CD4-positive, alpha-beta T cell (primary cell): ENCODE measurements around the gene SPTLC1. TPM values are rescaled to one million over a fixed set of nuclear protein-coding genes. Genes with fewer than 3 reads are reported as not detected.
"Not testable (repeated sequence)": the region's sequence is repeated elsewhere in the genome, so short reads cannot be mapped to it uniquely, and the experiment has no call there.

ENCODE experiments used
- ATAC-seq: fragments of 200-7000 bp; cut with Tn5 transposase; one replicate; pipeline ENCODE4 v1.10.0; 2022; ENCODE audit warnings: mild to moderate bottlenecking; ENCODE audit not compliant: poor library complexity
- CTCF ChIA-PET: fragments of 350-600 bp; sonication (Branson Sonifier 250); formaldehyde crosslinking; loops from one replicate; lab custom pipeline; 2021; ENCODE audit warnings: antibody characterized with exemption, inconsistent platforms; lab: Charles Lee
- POLR2A ChIA-PET: fragments of 350-600 bp; sonication (Branson Sonifier 250); formaldehyde crosslinking; loops from one replicate; lab custom pipeline; 2021; ENCODE audit warnings: antibody characterized with exemption, inconsistent platforms; lab: Charles Lee
- DNase-seq, 14 experiments: peaks; one replicate each; pipeline ENCODE4 v3.0.0-alpha.2; 2013 to 2020; ENCODE audit warnings: mixed read lengths in 2 of 14
- H3K27ac ChIP-seq, 2 donors: one replicate each; pipeline versions ENCODE4 v1.5.1 to v1.7.0; 2013; ENCODE audit warnings: low read length in 2 of 2, low read depth in 1 of 2, mild to moderate bottlenecking in 1 of 2
- H3K27me3 ChIP-seq, 2 experiments: 1 replicate in 1 of 2; 2 replicates in 1 of 2; pipeline versions ENCODE4 v1.6.1 to v1.7.0; 2013; ENCODE audit warnings: low read length in 2 of 2, control low read depth in 1 of 2, mild to moderate bottlenecking in 1 of 2, moderate library complexity in 1 of 2; ENCODE audit not compliant: insufficient read depth in 2 of 2, control insufficient read depth in 1 of 2
- H3K36me3 ChIP-seq: one replicate; pipeline ENCODE4 v1.6.1; 2013; ENCODE audit warnings: low read length, control low read depth; ENCODE audit not compliant: insufficient read depth
- H3K4me1 ChIP-seq: one replicate; pipeline ENCODE4 v1.6.1; 2013; ENCODE audit warnings: low read length, control low read depth; ENCODE audit not compliant: insufficient read depth
- H3K4me3 ChIP-seq: one replicate; pipeline ENCODE4 v1.5.1; 2013; ENCODE audit warnings: mild to moderate bottlenecking, low read length, moderate library complexity
- H3K9me3 ChIP-seq, 2 experiments: 1 replicate in 1 of 2; 2 replicates in 1 of 2; pipeline versions ENCODE4 v1.6.1 to v1.7.0; 2013; ENCODE audit warnings: low read length in 2 of 2, mild to moderate bottlenecking in 2 of 2, control low read depth in 1 of 2, moderate library complexity in 1 of 2; ENCODE audit not compliant: control insufficient read depth in 1 of 2, insufficient read depth in 1 of 2
- H3K27ac Mint-ChIP-seq: one replicate; pipeline ENCODE4 v1.8.0; 2020; ENCODE audit warnings: mixed read lengths
- H3K27me3 Mint-ChIP-seq: one replicate; pipeline ENCODE4 v1.8.0; 2021; ENCODE audit warnings: mixed read lengths
- H3K36me3 Mint-ChIP-seq: one replicate; pipeline ENCODE4 v1.8.0; 2021; ENCODE audit warnings: low read depth, mixed read lengths
- H3K4me1 Mint-ChIP-seq: one replicate; pipeline ENCODE4 v1.8.0; 2021; ENCODE audit warnings: low read depth, mixed read lengths
- H3K4me3 Mint-ChIP-seq: one replicate; pipeline ENCODE4 v1.8.0; 2020; ENCODE audit warnings: mild to moderate bottlenecking, mixed read lengths
- H3K9me3 Mint-ChIP-seq: one replicate; pipeline ENCODE4 v1.8.0; 2020; ENCODE audit warnings: mixed read lengths
- CTCF ChIP-seq: fragments of 200-600 bp; IDR thresholded peaks from one replicate; pipeline ENCODE4 v1.8.0; 2022; ENCODE audit warnings: antibody characterized with exemption, mild to moderate bottlenecking
- intact Hi-C, 2 experiments: fragments of 100-400 bp; cut with DNase I in 1 of 2; cut with micrococcal nuclease in 1 of 2; formaldehyde crosslinking; loops; one replicate each; pipeline versions ENCODE4 v1.15.1 to v1.9.0; 2023 to 2025; cut with DNase I, micrococcal nuclease
- total RNA-seq, 174 experiments: library from RNA in 2 of 174; stranded (reverse) in 2 of 174; gene quantifications; one replicate each; pipeline ENCODE4 v1.2.3 and lab custom pipeline; 2021 to 2026

SPTLC1 gene
- total RNA-seq, 2 experiments from 2014 or later, result 40.9 to 43.0 TPM

GRCh38 chr9:92004045-92004392 is 111.2 kb downstream of the SPTLC1 start:
- Histone ChIP-seq H3K36me3 (no peaks in the 10 kb centered on the region), H3K27me3 (peaks cover 0 to 3% of the 10 kb centered on the region in 2 experiments), H3K4me3 (no peak overlapping the region), H3K27ac (no peak overlapping the region), H3K4me1 (no peaks in the 10 kb centered on the region), H3K9me3 (peaks cover 0 to 11% of the 10 kb centered on the region in 2 experiments)
- intact Hi-C loops, result no loop called here
- ChIA-PET POLR2A (no interaction called here), CTCF (interaction anchor here (0.6 to 1.1 kb wide), 2 partner anchors 13 to 24 kb away, joined by 3 read pairs; no protein-coding TSS in a partner anchor)
- no peaks in the 10 kb centered on the region for H3K36me3 Mint-ChIP-seq
- no peak overlapping the region for H3K27ac Mint-ChIP-seq
- ATAC-seq (no peak), DNase-seq (no peak)
- peaks cover 31% of the 10 kb centered on the region for H3K27me3 Mint-ChIP-seq
- H3K4me3 Mint-ChIP-seq, result no peak overlapping the region
- H3K9me3 Mint-ChIP-seq, result no peaks in the 10 kb centered on the region
- TF ChIP-seq CTCF, result no peak
- no peaks in the 10 kb centered on the region for H3K4me1 Mint-ChIP-seq

- no peak overlapping the region for H3K27ac Mint-ChIP-seq
- ChIA-PET CTCF (interaction anchor here (1.1 kb wide), 1 partner anchor 12 kb away, joined by 3 read pairs; no protein-coding TSS in a partner anchor), POLR2A (no interaction called here)
- ATAC-seq, result no peak
- no peaks in the 10 kb centered on the region for H3K36me3 ChIP-seq
- no peak overlapping the region for H3K4me3 Mint-ChIP-seq
- peaks cover 0 to 3% of the 10 kb centered on the region in 2 experiments for H3K27me3 ChIP-seq
- no peak overlapping the region for H3K4me3 ChIP-seq
- H3K27me3 Mint-ChIP-seq, result peaks cover 33% of the 10 kb centered on the region
- no peaks in the 10 kb centered on the region for H3K9me3 Mint-ChIP-seq
- no peaks in the 10 kb centered on the region for H3K4me1 ChIP-seq
- peaks cover 0 to 11% of the 10 kb centered on the region in 2 experiments for H3K9me3 ChIP-seq
- intact Hi-C loops, result no loop called here
- no peaks in the 10 kb centered on the region for H3K4me1 Mint-ChIP-seq
- H3K36me3 Mint-ChIP-seq, result no peaks in the 10 kb centered on the region
- no peak for TF ChIP-seq CTCF
- DNase-seq, result no peak
- H3K27ac ChIP-seq, result no peak overlapping the region
Measured at GRCh38 chr9:92003308-92004044, 111.7 kb downstream of the SPTLC1 start.

GRCh38 chr9:92001948-92002347 is 113.3 kb downstream of the SPTLC1 start:
- POLR2A ChIA-PET, H3K27me3 ChIP-seq, H3K27ac ChIP-seq, H3K4me3 Mint-ChIP-seq, H3K4me1 Mint-ChIP-seq, H3K27ac Mint-ChIP-seq, H3K4me1 ChIP-seq, H3K36me3 Mint-ChIP-seq, H3K36me3 ChIP-seq, DNase-seq, intact Hi-C loops, ATAC-seq, H3K9me3 Mint-ChIP-seq, H3K4me3 ChIP-seq: not testable (repeated sequence)
- peaks cover 0 to 11% of the 10 kb centered on the region in 2 experiments for H3K9me3 ChIP-seq
- CTCF ChIA-PET, result interaction anchor here (1.2 kb wide), 1 partner anchor 37 kb away, joined by 3 read pairs; no protein-coding TSS in a partner anchor
- H3K27me3 Mint-ChIP-seq, result peaks cover 30% of the 10 kb centered on the region
